MM.1S (cell line): ENCODE data around the gene VDAC2.

Source experiments
- CTCF ChIP-seq: fragments of 300-600 bp; sonication (generic); IDR thresholded peaks from 2 replicates; pipeline ENCODE4 v1.5.1; 2016; ENCODE audit warnings: antibody characterized with exemption, low read length, mixed read lengths
- EZH2 ChIP-seq: fragments of 300-600 bp; sonication (generic); optimal IDR thresholded peaks from 2 replicates; pipeline ENCODE3; 2017; ENCODE audit warnings: low read depth, mild to moderate bottlenecking, antibody characterized with exemption, low read length, mixed read lengths
- EZH2phosphoT487 ChIP-seq: fragments of 300-600 bp; sonication (generic); IDR thresholded peaks from 2 replicates; pipeline ENCODE4 v1.6.1; 2018; ENCODE audit warnings: antibody characterized with exemption, low read length

GRCh38 chr10:75191821-75192568 lies 18.6 kb upstream of the VDAC2 start:
- TF ChIP-seq CTCF (no peak), EZH2phosphoT487 (no peak), EZH2 (no peak)
